Activated T-cell treated with anti-CD3 and anti-CD28 coated beads for 24 hours (primary cell): ENCODE results near the gene TSPAN4.

Experiments
- DNase-seq: peaks from one replicate; pipeline ENCODE4 v3.0.0-alpha.2; 2020; ENCODE audit warnings: low read depth

The TSPAN4 gene

DNA sequence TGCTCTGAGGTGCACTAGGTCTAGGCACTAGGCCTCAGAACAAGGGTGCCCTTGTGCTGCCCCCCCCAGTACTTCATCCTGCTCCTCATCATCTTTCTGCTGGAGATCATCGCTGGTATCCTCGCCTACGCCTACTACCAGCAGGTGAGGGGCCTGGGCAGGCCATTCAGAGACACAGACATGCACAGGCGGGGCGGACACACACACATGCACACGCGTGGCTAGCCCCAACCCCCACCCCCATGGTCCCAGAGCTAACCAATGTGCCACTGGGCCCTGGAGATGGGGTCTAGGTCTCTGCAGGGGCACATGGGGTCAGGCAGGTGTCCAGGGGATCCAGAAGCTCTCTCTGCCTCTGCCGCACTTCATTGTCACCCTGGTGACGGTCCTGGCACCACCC, 6.0 kb upstream of the TSPAN4 start:
- no peak for DNase-seq

DNA sequence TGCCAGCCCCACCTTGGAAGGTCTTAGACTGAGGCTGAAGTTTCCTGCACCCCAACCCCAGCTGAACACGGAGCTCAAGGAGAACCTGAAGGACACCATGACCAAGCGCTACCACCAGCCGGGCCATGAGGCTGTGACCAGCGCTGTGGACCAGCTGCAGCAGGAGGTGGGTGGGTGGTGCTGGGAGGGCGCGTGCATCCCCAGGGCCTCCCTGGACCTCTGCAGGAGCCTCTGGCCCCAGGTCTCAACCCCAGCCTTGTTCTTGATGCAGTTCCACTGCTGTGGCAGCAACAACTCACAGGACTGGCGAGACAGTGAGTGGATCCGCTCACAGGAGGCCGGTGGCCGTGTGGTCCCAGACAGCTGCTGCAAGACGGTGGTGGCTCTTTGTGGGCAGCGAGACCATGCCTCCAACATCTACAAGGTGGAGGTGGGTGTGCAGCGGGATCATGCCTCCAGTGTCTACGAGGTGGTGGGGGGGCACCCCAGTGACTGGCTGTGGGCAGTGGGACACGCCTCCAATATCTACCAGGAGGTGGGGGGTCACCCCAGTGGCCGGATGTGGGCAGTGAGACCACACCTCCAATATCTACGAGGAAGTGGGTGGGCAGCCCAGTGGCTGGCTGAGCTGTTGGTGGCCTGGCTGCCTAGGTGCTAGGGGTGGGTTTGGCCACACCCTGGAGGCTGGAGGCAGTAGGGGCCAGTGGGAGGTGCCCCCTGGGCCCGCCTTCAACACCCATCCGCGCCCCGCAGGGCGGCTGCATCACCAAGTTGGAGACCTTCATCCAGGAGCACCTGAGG, 5.3 kb upstream of the TSPAN4 start:
- DNase-seq: no peak

DNA sequence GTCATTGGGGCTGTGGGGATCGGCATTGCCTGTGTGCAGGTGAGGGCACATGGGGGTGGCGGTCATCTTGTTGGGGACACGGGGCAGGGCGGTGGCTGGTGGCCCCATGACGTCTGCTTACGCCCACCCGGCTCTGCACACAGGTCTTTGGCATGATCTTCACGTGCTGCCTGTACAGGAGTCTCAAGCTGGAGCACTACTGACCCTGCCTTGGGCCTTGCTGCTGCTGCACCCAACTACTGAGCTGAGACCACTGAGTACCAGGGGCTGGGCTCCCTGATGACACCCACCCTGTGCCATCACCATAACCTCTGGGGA, 4.7 kb upstream of the TSPAN4 start:
- no peak for DNase-seq

DNA sequence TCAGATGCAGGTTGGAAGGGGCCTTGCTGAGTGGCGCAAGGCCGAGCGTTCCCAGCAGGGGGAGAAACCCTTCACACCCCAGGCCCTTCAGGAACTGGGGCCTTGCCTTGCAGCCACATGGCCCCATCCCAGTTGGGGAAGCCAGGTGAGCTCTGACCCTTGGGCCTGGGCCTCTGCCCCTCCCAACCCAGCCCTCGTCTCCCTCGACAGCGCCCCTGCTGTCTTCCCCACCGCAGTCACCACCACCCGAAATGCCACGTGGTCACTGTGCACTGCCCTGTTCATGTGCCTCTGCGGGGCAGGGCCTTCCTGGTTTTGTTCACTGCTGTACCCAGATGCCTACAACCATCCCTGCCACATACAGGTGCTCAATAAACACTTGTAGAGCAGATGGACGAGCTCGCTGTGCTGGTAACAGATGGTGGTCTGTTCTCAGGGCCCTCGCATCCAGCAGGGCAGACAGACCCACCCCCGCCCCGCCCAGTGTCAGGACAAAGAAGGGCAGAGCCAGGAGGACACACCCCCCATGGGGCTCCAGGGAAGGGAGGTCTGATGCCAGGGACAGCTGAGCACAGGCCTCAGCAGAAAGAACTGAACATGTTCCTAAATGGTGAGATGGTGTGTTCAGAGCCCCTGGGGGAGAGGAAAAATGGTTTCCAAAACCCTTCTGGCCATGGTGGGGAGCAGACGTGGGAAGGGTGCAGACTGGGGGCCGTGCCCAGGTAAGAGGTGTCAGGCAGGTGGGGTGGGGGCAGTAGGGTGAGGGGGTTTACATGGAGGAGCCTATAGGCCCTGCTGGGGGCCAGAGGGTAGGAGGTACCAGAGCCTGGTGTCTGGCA, 4.0 kb upstream of the TSPAN4 start:
- no peak for DNase-seq

DNA sequence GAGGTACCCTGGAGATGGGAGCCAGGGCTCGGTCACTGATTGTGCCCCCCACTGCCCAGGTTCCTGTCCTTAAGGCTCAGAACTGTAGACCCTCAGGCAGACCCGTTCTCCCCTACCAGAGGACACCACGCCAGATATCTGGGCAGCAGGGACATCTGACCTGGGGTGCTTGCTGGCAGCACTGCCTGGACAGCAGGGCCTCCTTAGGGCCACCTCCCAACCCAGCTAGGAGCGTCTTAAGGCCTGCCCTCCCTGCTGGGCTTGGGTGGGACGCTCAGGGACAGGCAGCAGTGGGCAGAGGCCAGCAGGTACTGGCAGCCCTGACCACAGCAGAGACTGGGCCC, 3.4 kb upstream of the TSPAN4 start:
- no peak for DNase-seq

DNA sequence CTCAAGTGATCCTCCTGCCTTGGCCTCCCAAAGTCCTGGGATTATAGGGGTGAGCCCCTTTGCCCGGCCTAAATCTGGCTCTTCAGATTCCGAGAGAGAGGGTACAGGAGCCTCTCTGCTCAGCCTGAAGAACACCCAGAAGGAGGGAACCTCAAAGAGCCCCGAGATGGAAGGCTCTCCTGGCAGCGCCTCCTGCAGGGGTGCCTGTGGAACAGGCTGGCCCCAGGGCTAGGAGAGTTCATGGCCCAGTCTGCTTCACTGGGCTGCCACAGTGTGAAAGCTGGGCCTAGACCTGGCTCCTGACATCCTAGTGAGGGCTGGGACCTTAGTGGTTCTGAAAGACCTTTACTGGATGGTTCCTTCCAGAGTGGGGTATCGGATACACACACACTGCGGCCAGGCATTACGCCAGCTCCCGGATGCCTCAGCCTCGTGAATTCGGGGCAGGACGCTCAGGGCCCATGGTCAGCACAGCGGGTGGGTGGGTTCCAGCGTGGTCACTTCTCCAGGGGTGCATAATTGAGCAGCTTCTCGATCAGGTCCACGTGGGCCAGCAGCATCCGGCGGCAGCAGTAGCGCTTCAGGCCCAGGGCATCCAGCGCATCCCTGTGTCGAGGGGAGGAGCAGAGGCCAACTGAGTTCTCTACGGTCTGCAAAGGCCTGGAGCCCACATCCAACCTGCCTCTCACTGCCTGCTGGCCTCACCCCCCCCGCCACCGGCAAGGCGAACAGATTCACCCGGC, 2.6 kb upstream of the TSPAN4 start:
- DNase-seq: no peak

DNA sequence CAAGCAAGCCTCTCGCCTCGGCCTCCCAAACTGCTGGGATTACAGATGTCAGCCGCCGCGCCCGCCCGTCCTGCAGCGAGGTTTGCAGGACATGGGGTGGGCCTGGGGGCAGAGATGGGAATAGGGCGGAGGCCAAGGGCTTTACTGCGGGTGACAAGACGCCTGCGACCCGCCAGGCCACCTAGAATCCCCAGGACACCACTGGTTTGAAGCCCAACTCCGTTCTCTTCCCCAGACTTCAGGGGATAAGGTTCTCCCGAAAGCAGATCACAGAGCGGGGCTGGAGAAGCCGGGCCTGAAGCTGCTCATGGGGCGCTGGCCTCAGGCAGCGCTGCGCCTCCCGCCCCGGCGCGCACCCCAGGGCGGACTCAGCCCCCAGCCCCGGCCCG, 677 bp upstream of the TSPAN4 start:
- DNase-seq: no peak

DNA sequence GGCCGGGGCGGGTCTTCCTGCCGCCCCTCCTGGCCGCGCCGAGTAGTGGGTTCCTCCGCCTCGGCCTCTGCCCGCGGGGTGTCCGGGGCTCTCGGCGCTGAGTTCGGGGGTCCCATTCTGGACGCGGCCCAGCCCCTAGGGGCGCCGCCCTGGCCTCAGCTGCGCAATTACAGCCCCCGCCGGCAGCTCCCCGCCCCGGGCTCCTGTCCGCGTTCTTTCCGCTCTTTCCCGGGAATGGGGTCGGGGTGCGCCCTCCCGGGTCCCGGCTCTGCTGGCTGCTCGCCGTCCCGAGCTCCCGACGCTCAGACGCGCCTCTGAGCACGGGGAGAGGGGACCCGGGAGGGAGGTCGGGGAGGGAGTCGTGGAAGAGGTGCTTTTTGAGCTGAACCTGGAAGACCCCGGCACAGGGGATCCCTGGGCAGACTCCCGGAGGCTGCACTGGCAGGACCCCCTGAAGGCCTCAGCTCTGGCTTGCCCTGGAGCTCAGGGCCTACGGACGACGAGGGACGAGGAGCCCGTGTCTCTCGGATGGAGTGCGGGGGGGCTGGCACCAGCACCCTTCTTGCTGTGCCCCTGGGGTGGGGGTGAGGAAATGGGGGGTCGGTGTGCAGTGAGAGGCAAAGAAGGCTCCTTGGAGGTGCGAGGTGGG, 558 bp downstream of the TSPAN4 start:
- DNase-seq: no peak

DNA sequence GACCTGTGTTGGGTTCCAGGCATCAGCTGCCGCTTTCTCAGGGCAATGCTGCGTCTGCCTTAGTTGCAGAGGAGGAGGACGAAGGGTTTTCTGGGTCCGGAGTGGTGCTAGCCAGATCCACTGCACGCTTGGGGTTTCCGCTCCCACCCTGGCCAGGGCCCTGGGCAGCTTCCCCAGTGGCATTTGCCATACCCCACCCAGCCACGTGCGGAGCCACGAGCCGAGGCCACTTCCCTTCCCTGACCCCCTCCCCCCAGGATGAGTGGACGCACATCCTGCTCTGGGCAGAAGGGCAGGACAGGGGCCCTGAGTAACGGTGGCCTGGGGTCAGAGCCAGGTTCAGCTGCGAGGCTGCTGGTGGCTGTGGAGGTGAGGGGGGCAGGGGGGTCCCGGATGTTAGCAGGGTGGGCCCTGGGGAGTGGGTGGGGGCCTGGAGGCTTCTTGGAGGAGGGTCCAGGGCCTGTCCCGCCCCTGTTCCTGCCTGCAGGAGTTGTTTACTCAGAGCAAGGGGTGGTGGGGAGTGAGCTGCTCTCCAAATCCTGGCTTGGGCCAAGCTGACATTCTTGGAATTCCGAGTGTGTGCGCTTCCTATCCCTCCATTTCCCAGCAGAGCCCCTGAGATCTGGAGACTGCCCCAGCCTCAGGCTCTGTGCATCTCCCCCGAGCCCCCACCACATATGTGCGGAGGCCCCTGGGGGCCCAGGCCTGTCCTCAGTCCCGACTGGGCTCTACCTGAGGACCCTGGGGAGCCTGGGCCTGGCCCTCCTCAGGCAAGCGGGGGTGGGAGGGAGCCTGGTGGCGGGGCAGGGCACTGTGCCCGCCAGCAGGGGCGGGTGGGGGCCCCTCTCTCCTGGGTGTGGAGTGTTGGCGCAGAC, 1.4 kb downstream of the TSPAN4 start:
- DNase-seq: no peak

DNA sequence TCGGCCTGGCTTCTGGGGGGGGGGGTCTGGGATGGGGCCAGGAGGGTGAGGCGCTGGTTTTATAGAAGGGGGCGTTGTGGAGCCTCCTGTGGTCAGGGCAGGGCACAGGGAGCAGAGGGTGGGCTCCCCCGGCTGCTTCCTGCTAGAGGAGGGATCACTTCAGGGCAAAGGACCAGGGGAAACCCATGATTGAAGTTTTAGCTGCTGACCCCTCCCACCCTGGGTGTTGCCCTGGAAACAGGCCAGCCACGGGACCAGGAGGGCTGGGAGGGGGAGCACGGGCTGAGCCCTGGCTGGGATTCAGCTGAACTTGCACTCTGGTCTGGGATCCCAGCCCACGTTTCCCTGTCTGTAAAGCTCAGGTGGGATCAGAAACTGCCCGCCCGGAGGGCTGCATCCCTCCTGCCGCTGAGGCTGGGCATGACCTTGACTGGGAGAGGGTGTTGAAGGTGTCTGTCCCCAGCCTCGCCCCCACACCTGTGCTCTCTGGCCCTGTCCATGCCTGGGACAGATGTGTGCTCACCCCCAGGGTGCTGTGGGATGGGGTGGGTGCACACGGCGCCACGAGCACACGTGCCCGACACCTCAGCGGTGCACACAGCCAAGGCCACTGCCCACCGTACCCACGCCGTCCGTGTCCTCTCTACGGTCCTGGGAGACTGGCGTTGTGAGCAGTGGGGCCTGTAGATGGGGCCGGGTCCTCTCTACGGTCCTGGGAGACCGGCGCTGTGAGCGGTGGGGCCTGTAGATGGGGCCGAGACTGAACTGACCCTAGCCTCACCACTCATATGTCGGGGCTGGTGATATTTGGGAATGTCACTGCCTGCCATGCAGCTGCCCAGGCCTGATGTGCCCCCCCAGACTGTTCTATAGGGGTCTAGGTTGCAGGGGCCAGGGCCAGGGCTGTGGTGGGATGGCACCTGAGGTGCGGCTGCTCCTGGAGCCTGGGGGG, 2.3 kb downstream of the TSPAN4 start:
- DNase-seq: no peak

DNA sequence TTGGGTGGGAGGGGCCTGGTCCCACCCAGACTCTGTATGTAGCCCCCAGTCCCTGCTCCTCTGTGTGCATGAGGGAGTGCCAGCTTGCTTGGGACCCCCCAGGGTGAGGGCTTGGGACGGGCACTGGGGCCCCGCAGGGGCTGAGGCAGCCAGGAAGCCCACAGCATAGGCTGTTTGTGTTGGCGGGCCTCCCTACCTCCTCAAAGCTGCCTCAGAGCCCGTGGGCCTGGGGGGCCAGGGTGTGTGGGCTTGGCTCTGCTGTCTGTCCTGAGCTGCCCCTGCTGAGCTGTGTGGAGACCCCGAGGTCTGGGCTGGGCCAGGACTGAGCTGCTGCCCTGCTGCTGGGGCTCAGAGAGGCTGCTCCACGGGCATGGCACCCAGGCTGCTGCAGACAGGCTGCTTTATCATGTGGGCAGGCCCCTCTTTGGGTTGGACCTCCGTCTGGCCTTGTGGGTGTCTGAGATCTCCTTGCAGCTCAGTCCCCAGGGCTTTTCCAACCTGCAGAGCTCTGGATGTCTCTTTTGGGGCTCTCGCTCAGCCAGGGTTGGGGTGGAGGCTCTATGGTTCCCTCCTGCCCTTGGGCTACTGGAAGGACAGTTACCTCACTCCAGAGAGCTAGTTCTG, 3.3 kb downstream of the TSPAN4 start:
- no peak for DNase-seq

DNA sequence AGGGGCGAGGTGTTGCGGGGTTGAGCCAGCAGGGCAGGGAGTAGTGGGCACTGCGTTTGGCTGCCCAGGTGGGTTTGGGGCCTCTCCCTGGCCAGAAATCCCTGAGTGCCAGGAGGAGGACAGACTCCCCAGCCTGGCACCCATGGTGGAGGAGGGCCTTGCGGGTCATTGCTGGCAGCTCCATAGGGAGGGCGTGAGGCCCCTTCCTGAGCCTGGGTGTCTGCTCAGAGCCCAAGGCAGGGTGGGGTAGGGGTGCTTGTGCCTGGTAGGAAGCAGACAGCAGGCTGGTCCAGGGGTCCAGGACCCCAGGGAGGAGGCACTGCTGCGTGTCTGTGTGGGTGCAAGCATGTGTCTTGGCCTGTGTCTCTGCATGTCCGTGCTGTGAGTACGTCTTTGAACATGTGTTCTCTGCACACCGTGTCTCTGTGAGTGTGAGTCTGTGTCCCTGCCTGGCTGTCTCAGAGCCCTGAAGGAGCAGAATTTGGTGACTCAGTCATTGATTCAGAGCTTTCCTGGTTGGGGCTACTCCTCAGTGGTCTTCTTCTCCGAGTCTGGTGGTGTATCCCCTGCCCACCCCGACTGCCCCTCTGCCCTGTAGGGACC, 3.9 kb downstream of the TSPAN4 start:
- no peak for DNase-seq

DNA sequence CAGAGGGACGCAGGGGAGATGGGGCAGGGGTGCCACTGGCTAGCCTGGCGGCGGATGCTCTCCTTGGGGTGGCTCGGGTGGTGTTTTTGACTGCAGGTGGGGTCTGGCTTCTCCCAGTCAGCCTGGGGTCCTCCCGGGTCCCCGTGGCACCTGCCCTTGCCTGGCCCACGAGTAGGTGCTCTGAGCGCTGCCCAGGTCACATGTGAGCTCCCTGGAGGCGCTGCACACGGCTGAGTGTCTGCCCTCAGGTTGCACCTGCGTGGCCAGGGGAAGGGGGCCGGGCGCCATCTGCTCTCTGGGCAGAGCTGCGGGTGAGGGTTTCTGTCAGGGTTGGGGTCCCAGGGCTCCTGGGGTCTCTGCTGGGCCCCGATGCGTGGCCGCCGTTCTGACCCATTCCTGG, 5.2 kb downstream of the TSPAN4 start:
- no peak for DNase-seq

DNA sequence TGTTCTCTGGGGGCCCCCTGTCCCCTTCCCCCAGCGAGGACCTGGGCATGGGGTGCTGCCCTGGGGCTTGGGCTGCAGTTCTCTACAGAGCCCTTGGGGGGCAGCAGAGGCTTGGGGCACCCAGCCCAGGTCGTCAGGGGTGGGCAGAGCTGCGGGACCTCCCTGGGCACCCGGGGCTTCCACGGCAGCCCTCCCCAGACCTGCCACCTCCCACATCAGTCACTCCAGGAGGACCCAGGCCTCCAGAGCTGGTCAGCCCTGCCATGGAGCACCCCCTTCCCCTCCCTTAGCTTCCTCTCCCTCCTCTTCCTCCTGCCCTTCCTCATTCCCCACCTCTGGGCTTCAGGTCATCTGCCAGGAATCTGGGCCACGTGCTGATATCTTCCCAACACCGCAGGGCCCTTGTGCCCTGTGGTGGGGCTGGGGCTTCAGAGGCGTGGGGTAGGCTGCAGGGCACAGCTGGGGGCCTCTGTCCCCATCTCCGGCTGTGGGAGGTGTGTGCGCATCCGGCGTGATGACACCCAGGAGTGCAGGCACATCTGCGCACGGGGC, 5.8 kb downstream of the TSPAN4 start:
- DNase-seq: peak; percentile 51

DNA sequence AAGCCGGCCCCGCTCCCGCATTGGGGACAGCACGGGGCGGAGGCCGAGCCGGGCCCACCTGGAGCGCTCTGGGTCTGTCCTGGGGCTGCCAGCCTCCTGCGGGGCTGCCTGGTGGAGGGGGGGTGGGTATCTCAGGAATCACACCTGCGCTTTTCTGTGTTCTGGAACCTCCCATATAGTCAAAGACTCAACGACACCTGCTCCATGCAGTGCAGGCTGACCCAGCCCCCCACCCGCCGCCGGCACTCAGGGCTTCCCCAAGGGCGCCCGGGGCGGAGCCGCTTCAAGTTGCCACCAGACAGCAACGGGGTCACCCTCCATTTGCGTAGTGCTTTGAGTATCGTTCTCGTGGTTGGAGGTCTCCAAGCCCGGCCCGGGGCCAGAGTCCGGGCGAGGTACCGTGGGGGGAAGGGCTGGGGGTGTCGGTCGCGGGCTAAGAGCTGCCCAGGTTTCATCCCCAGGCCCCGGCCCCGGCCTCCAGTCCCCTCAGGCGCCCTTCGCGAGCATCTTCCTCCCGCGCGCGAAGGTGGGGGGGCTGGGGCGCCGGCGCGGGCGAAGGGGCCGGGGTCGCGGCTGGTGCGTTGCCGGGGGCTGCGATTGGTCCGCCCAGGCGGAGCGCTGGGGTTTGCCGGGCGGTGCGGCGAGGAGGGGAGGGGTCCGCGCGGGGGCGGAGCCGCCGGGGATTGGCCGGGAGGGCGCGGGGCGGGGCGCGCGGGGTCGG, 6.6 kb downstream of the TSPAN4 start:
- no peak for DNase-seq

DNA sequence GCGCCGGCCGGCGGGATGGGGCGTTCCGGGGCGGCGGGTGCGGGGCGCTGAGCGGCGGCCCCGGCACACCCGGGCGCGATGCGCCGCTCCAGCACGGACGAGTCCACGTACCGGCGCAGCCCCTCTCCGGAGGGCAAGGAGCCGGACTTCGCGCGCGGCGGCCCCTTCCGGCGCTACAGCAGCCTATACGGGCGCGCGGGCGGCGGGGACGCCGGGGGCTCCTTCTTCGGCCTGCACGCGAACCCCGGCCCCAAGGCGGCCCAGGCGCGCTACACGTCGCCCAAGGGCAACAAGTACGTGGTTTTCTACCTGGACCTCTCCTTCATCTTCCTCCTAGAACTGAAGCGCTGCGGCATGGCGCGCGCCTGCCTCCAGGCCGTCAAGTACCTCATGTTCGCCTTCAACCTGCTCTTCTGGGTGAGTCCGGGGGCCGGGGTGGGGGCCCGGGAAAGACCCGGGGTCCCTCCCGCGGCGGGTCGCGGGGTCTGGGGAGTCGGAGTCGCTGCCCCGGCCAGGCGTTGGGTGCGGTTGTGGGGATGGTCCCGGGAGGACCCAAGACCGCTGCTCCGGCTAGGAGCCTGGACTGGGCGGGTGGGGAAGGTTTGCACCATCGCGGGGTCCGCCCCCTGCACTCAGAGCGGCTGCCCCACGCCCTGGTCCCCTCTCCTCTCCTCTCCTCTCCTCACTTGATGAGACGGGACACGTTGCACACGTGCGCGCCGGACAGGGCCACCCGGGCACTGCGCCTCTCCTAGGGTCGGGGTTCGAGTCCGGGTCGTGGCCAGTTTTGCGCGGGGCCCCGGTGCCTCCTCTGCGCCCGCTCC, 7.5 kb downstream of the TSPAN4 start:
- no peak for DNase-seq
